Coronary artery (tissue), 2 donors: ENCODE data around the gene MED22.
A peak's percentile ranks its signal among the peaks of the same experiment; 100 is the strongest.

Experiments
- DNase-seq: peaks from one replicate; pipeline ENCODE4 v3.0.0-alpha.2; 2017; ENCODE audit warnings: low spot score
- H3K27ac ChIP-seq, 2 donors: fragments of 200-600 bp; sonication (generic); one replicate each; pipeline ENCODE4 v1.5.1; 2016 to 2019
- H3K4me3 ChIP-seq: fragments of 200-600 bp; sonication (generic); 2 replicates; pipeline ENCODE4 v1.5.1; 2016; ENCODE audit warnings: mild to moderate bottlenecking, moderate library complexity
- CTCF ChIP-seq: fragments of 200-600 bp; sonication (generic); IDR thresholded peaks from one replicate; pipeline ENCODE4 v1.5.1; 2019; ENCODE audit warnings: antibody characterized with exemption

The MED22 gene

GRCh38 chr9:133375724-133376654 is 28.1 kb upstream of the MED22 start, which contains the start of the genes STKLD1 and SURF4:
Gene STKLD1, plus strand, starts transcription at chr9:133376366. Its CDS starts 108 bp downstream, at chr9:133376474.
Gene SURF4, minus strand, starts transcription at chr9:133376060. Its CDS starts 91 bp downstream, at chr9:133375969.
- peak; percentile 96 for DNase-seq
- no peak for TF ChIP-seq CTCF
- peak within 1 kb of the TSS; percentile 99 for H3K4me3 ChIP-seq
- H3K27ac ChIP-seq = peak within 1 kb of the TSS; percentile 95 to 97

GRCh38 chr9:133375116-133375723 is 27.3 kb upstream of the MED22 start:
- Histone ChIP-seq H3K27ac (peak overlapping the region; percentile 95 to 97), H3K4me3 (peak overlapping the region; percentile 99)
- no peak for TF ChIP-seq CTCF
- no peak for DNase-seq

DNA sequence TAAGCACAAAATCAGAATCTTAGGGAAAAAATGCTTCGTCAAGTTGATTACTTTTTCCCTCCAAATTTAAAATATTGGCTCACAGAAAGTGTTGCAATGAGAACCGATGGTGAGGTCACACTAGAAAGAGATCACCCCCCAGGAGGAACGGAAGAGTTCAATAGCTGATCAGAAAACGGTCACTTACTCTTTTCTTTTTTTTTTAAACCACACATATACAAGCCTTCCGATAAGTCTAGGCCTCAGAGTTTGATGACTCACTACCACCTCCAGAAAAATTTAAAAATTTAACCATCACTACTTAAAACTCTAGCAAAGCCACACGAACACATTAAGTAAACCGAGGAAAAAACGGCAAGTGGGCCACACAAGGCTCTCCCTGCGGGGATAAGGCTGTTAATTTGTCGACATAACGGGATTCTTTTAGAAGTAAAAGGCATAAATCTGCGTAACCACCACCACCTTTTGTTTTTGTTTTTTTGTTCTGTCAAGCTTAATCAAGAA is 26.7 kb upstream of the MED22 start:
- DNase-seq = no peak

DNA sequence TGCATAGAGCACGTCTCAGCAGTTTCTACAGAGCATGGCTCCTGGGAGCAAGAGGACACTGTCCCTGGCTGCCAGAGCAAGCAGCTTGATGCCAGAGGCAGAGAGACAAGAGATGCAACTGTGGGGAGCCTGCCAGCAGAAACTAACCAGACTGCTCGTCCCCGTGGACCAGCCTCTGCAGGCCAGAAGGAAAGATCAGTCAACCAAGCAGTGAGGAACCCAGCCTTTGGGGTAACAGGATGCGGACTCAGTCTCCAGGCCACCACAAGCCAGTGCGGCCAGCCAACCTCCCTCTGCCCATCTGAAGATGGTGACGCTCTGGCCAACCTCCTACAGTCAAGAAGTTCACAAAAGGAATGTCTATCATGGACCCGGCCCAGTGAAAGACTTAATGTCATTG is 24.2 kb upstream of the MED22 start:
- DNase-seq = no peak
- Histone ChIP-seq H3K27ac (no peak overlapping the region), H3K4me3 (peak overlapping the region; percentile 18)
- no peak for TF ChIP-seq CTCF

More for the DNA sequence above, 26.7 kb upstream of the MED22 start:
- H3K27ac ChIP-seq = peak overlapping the region; percentile 95 to 97
- peak overlapping the region; percentile 99 for H3K4me3 ChIP-seq
- TF ChIP-seq CTCF = no peak

DNA sequence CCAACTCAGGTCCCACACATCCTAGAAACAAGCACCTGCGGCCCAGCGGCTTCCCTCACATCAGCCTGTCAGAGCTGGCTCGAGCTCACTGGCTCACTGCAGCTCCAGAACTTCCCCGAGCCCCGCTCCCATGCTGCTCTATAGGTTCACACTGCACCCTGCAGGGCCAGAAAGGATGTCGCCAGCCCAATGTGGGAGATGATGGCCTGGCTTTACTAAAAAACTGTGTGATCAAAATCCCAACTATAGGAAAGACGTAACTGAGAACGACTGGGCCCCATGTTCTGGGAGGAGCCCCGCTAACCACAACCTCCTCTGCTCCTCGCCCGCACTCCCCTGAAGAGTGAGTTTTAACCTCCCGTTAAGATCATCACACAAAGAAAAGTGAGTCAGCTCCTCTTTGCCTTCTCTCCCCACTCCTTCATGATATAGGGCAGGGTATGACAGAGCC is 23.4 kb upstream of the MED22 start:
- no peak for TF ChIP-seq CTCF
- no peak for DNase-seq
- Histone ChIP-seq H3K27ac (no peak overlapping the region), H3K4me3 (peak overlapping the region; percentile 18)

DNA sequence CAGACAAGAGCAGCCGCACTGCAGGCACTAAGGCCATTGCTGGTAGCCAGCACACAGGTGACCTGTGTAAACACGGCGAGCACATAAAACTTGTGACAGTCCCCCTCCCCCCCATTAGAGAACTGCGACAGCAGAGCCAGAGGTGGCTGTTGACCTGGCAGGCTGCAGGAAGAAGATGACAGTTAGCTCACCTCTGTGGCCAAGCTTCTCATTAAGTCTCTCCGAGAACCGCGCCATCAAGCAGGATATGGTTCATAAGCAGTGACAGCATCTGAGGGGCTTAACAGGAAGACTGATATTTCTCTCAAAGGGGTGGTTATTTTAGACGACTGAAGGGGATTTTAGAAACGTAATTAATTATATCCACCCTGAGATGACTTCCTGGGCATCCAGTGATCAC is 22.8 kb upstream of the MED22 start:
- no peak for TF ChIP-seq CTCF
- DNase-seq = no peak
- Histone ChIP-seq H3K27ac (no peak overlapping the region), H3K4me3 (no peak overlapping the region)
